Endothelial cell of umbilical vein (primary cell): ENCODE results near the gene STRIT1. TPM values are rescaled to one million over a fixed set of nuclear protein-coding genes. Genes with fewer than 3 reads are reported as not detected.

Experiments
- BruUV-seq: library from RNA; stranded (reverse); fragments of 400-500 nt; replicated peaks from 2 replicates; lab custom pipeline; 2021; lab: Mats Ljungman, UMichigan
- CTCF ChIA-PET: fragments of 300-600, 350-600 bp; sonication (Branson Sonifier 250); formaldehyde crosslinking; loops from one replicate; lab custom pipeline; 2021; ENCODE audit warnings: antibody characterized with exemption, inconsistent platforms; lab: Charles Lee
- POLR2A ChIA-PET: fragments of 300-600, 350-600 bp; sonication (Branson Sonifier 250); formaldehyde crosslinking; loops from one replicate; lab custom pipeline; 2021; ENCODE audit warnings: antibody characterized with exemption, inconsistent platforms; lab: Charles Lee
- DNase-seq: peaks from one replicate; pipeline ENCODE4 v3.0.0-alpha.2; 2011; ENCODE audit warnings: low read depth, low spot score
- FAIRE-seq: peaks from 2 replicates; lab custom pipeline; 2011; peaks lifted over from hg19 to GRCh38; lab: Jason Lieb, UNC
- H2AFZ ChIP-seq: 2 replicates; pipeline ENCODE4 v1.6.0; 2012; ENCODE audit warnings: low read depth, low read length, control low read depth, inconsistent platforms
- H3K27ac ChIP-seq: 2 replicates; pipeline ENCODE4 v1.5.1; 2011; ENCODE audit warnings: low read depth, mild to moderate bottlenecking, control low read depth, low read length, moderate library complexity; ENCODE audit not compliant: insufficient read depth
- H3K27me3 ChIP-seq, 2 experiments: 2 replicates each; pipeline versions ENCODE4 v1.6.0 to v1.6.1; 2011; ENCODE audit warnings: low read length in 2 of 2, mixed read lengths in 1 of 2; ENCODE audit not compliant: control insufficient read depth in 2 of 2, insufficient read depth in 2 of 2
- H3K36me3 ChIP-seq, 2 experiments: 2 replicates in 1 of 2; 3 replicates in 1 of 2; pipeline ENCODE4 v1.5.1; 2011; ENCODE audit warnings: low read length in 2 of 2, mild to moderate bottlenecking in 1 of 2, moderate library complexity in 1 of 2; ENCODE audit not compliant: control insufficient read depth in 2 of 2, insufficient read depth in 2 of 2; ENCODE audit errors: extremely low read depth in 1 of 2
- H3K4me1 ChIP-seq: 3 replicates; pipeline ENCODE4 v1.5.1; 2011; ENCODE audit warnings: mild to moderate bottlenecking, low read length; ENCODE audit not compliant: control insufficient read depth, insufficient read depth; ENCODE audit errors: extremely low read depth
- H3K4me2 ChIP-seq: 2 replicates; pipeline ENCODE4 v1.6.1; 2011; ENCODE audit warnings: low read length, control low read depth, mixed read lengths; ENCODE audit not compliant: insufficient read depth
- H3K4me3 ChIP-seq, 3 experiments: fragments of 200-600 bp in 1 of 3; sonication (generic), shearing (Covaris generic) in 1 of 3; replicated peaks in 1 of 3; 2 replicates each; pipeline ENCODE4 v1.5.1; 2011 to 2016; ENCODE audit warnings: control low read depth in 3 of 3, low read length in 3 of 3, mild to moderate bottlenecking in 2 of 3, inconsistent platforms in 1 of 3, low read depth in 1 of 3, moderate library complexity in 1 of 3; ENCODE audit not compliant: insufficient read depth in 1 of 3
- H3K79me2 ChIP-seq: 2 replicates; pipeline ENCODE4 v1.6.0; 2012; ENCODE audit warnings: low read length, inconsistent platforms; ENCODE audit not compliant: control insufficient read depth, insufficient read depth
- H3K9ac ChIP-seq: replicated peaks from 2 replicates; pipeline ENCODE3; 2011; ENCODE audit warnings: low read length, control low read depth; ENCODE audit not compliant: insufficient read depth; ENCODE audit errors: extremely low read depth
- H3K9me1 ChIP-seq: replicated peaks from 3 replicates; pipeline ENCODE4 v1.6.0; 2011; ENCODE audit warnings: mild to moderate bottlenecking, low read length; ENCODE audit not compliant: control insufficient read depth, insufficient read depth; ENCODE audit errors: extremely low read depth
- H3K9me3 ChIP-seq: replicated peaks from 2 replicates; pipeline ENCODE4 v1.5.1; 2012; ENCODE audit warnings: low read length, inconsistent platforms; ENCODE audit not compliant: control insufficient read depth, insufficient read depth
- H4K20me1 ChIP-seq: replicated peaks from 2 replicates; pipeline ENCODE3; 2011; ENCODE audit warnings: mild to moderate bottlenecking, low read length; ENCODE audit not compliant: control insufficient read depth, insufficient read depth; ENCODE audit errors: extremely low read depth
- CTCF ChIP-seq, 2 donors: IDR thresholded peaks; 1 replicate in 1 of 2; 2 replicates in 1 of 2; pipeline ENCODE4 v1.5.1; 2011; ENCODE audit warnings: low read length in 2 of 2, mild to moderate bottlenecking in 2 of 2, moderate library complexity in 2 of 2, control low read depth in 1 of 2, inconsistent platforms in 1 of 2, low read depth in 1 of 2; ENCODE audit not compliant: insufficient read depth in 1 of 2; ENCODE audit errors: extremely low read depth in 1 of 2
- EZH2 ChIP-seq: IDR thresholded peaks from 2 replicates; pipeline ENCODE4 v1.6.1; 2012; ENCODE audit warnings: borderline replicate concordance, low read depth, mild to moderate bottlenecking, moderate library complexity, low read length, inconsistent platforms; ENCODE audit not compliant: severe bottlenecking
- FOS ChIP-seq: IDR thresholded peaks from 2 replicates; pipeline ENCODE4 v1.6.1; 2011; ENCODE audit warnings: mild to moderate bottlenecking, low read length, moderate library complexity, borderline replicate concordance; ENCODE audit not compliant: insufficient read depth
- GATA2 ChIP-seq: IDR thresholded peaks from 2 replicates; pipeline ENCODE4 v1.7.0; 2011; ENCODE audit warnings: low read depth, mild to moderate bottlenecking, moderate library complexity, mixed read lengths, low read length; ENCODE audit not compliant: insufficient read length, insufficient read depth
- JUN ChIP-seq: IDR thresholded peaks from 2 replicates; pipeline ENCODE4 v1.6.1; 2011; ENCODE audit warnings: borderline replicate concordance, low read depth; ENCODE audit not compliant: insufficient read length, insufficient read depth
- MAX ChIP-seq: IDR thresholded peaks from 2 replicates; pipeline ENCODE4 v1.6.1; 2011; ENCODE audit not compliant: insufficient read depth, insufficient read length
- MYC ChIP-seq: IDR thresholded peaks from one replicate; pipeline ENCODE4 v1.6.1; 2011; ENCODE audit warnings: mild to moderate bottlenecking, low read depth, low read length
- POLR2A ChIP-seq: IDR thresholded peaks from 2 replicates; pipeline ENCODE4 v1.6.1; 2012; ENCODE audit warnings: low read depth, mild to moderate bottlenecking, control low read depth, low read length
- POLR2AphosphoS5 ChIP-seq: IDR thresholded peaks from 2 replicates; pipeline ENCODE4 v1.6.1; 2012; ENCODE audit warnings: low read depth, mild to moderate bottlenecking, control low read depth, low read length, moderate library complexity; ENCODE audit not compliant: insufficient read depth
- dilution Hi-C: fragments of 300-500 bp; cut with MboI; formaldehyde crosslinking; loops from one replicate; pipeline ENCODE4 v1.15.0; 2019; ENCODE audit warnings: low sequenced_read_pairs; ENCODE audit not compliant: extremely low pct_ligation_motif_present
- intact Hi-C: fragments of 100-400 bp; cut with micrococcal nuclease; formaldehyde crosslinking; loops from one replicate; pipeline ENCODE4 v1.10.0; 2022
- polyA plus RNA-seq, 4 experiments: library from polyadenylated mRNA; depleted of rRNA in 3 of 4; stranded (reverse) in 3 of 4; unstranded in 1 of 4; fragments of >200 nt; gene quantifications; 2 replicates each; pipeline versions ENCODE4 v1.2.1 to v1.2.3, GENCODE V29; 2011 to 2012; ENCODE audit warnings: missing spikeins in 1 of 4
- total RNA-seq: library from RNA; stranded (reverse); gene quantifications from 2 replicates; pipeline ENCODE4 v1.2.3, GENCODE V29; 2021

The STRIT1 gene
- total and polyA plus RNA-seq, 2 donors (not counting 3 experiments of a cell fraction or from before 2014, with no cell fraction given): not detected

- no peak for FAIRE-seq
- H3K9ac ChIP-seq: no peak overlapping the region
- intact Hi-C loops: no loop called here
- H3K27ac ChIP-seq: no peak overlapping the region
- no peak overlapping the region for H3K4me3 ChIP-seq
- H3K27me3 ChIP-seq: no peaks in the 10 kb centered on the region
- H3K9me3 ChIP-seq: no peaks in the 10 kb centered on the region
- no peaks in the 10 kb centered on the region for H4K20me1 ChIP-seq
- H2AFZ ChIP-seq: no peak overlapping the region
- no TSS peak for BruUV-seq
- no peak for DNase-seq
- ChIA-PET CTCF (no interaction called here), POLR2A (no interaction called here)
- H3K79me2 ChIP-seq: no peaks in the 10 kb centered on the region
- dilution Hi-C loops: no loop called here
- H3K4me2 ChIP-seq: no peak overlapping the region
- no peaks in the 10 kb centered on the region for H3K4me1 ChIP-seq
- no peaks in the 10 kb centered on the region for H3K9me1 ChIP-seq
- H3K36me3 ChIP-seq: no peaks in the 10 kb centered on the region
- TF ChIP-seq MYC (no peak), GATA2 (no peak), EZH2 (no peak), JUN (no peak), POLR2AphosphoS5 (no peak), FOS (no peak), MAX (no peak), POLR2A (no peak), CTCF (IDR thresholded peaks at IDR 0.05; ENCODE audit: extremely low read depth in 1 of 2, insufficient read depth in 1 of 2, low read depth in 1 of 2, low read length in 2 of 2) (no peak)
Observed at GRCh38 chr3:155254445-155254844, 39.0 kb downstream of the STRIT1 start.
